A673 (cell line): ENCODE results near the gene IFITM1.

ENCODE experiments used
- EZH2 ChIP-seq: fragments of 200-600 bp; sonication (generic); IDR thresholded peaks from 2 replicates; pipeline ENCODE4 v1.6.1; 2017; ENCODE audit warnings: borderline replicate concordance, low read depth, mild to moderate bottlenecking, mixed read lengths, antibody characterized with exemption, low read length; ENCODE audit not compliant: poor library complexity, severe bottlenecking
- TF ChIP-seq, protein P1 (sequence below): fragments of 300-800, 200-600 bp; sonication (generic); conservative IDR thresholded peaks from 2 replicates; pipeline ENCODE4 v1.5.1; 2017; ENCODE audit warnings: low read depth, mild to moderate bottlenecking, antibody characterized with exemption, low read length, moderate library complexity, mixed read lengths

DNA sequence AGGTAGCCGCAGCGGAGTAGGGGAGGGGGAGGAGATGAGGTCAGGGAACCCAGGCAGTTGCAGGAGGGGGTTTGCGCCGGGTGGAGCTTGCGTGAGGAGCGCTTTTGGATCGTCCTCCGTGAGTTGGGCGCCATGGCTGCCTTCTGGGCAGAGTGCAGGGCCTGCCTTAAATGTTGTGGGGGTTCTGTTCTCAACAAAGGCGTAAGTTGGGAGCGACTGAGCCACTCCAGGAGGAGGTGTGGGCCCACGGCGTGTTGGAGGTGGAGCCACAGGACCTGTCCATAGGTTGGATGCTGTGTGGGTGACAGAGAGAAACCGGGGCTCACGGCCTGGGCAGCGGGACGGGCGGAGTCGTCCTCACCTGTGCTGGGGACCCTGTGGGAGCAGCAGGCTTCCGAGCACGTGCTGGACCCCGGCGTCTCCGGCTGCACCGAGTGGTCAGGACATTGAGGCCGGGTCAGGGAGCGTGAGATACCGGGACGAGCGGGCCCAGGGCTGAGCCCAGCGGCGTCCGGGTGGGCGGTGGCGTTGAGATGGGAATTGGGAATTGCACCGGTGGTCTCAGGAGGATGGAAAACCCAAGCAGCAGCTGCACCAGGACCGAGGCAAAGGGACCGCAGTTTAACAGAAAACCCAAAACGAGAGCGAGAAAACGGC, 25.9 kb upstream of the IFITM1 start:
- TF ChIP-seq, protein P1, sequence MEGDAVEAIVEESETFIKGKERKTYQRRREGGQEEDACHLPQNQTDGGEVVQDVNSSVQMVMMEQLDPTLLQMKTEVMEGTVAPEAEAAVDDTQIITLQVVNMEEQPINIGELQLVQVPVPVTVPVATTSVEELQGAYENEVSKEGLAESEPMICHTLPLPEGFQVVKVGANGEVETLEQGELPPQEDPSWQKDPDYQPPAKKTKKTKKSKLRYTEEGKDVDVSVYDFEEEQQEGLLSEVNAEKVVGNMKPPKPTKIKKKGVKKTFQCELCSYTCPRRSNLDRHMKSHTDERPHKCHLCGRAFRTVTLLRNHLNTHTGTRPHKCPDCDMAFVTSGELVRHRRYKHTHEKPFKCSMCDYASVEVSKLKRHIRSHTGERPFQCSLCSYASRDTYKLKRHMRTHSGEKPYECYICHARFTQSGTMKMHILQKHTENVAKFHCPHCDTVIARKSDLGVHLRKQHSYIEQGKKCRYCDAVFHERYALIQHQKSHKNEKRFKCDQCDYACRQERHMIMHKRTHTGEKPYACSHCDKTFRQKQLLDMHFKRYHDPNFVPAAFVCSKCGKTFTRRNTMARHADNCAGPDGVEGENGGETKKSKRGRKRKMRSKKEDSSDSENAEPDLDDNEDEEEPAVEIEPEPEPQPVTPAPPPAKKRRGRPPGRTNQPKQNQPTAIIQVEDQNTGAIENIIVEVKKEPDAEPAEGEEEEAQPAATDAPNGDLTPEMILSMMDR: no peak
- no peak for TF ChIP-seq EZH2
